ENCODE measurements around the gene MPRIP.

The MPRIP gene

DNA sequence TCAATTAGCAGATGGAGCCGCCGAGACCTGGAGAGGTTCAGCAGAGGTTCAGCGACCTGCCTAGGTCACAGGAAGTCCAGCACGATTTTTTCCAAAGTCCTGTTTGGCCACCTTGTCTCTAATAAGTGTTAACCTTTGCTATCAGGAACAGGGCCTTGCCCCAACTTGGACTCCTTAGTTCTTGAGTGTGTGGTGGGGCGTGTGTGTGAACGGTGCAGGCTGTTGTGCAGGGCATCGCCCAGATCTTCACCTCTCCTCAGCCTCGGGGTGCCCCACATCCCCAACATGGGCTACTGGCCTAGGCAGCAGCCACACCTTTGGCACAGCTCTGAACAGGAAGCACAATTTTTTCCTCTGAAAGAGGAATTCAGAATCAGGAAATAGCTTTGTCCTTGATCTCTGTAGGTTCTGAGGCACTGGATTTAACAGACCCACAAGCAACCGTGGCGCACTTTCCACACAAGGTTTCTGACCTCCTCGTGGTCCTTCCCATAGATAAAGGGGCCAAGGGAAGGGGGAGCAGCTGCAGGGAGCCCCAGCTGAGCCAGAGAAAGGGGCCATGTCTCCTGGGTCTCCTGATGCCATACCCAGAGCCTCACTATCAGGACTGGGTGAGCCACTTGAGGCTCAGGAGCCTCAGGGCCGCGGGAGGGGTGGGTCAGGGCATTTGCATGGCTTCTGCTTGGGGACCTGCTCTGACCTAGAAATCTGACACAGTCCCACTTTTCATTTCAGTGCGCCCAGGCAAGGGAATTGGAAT is 10.4 kb downstream of the MPRIP start:
- DNase-seq = no peak

DNA sequence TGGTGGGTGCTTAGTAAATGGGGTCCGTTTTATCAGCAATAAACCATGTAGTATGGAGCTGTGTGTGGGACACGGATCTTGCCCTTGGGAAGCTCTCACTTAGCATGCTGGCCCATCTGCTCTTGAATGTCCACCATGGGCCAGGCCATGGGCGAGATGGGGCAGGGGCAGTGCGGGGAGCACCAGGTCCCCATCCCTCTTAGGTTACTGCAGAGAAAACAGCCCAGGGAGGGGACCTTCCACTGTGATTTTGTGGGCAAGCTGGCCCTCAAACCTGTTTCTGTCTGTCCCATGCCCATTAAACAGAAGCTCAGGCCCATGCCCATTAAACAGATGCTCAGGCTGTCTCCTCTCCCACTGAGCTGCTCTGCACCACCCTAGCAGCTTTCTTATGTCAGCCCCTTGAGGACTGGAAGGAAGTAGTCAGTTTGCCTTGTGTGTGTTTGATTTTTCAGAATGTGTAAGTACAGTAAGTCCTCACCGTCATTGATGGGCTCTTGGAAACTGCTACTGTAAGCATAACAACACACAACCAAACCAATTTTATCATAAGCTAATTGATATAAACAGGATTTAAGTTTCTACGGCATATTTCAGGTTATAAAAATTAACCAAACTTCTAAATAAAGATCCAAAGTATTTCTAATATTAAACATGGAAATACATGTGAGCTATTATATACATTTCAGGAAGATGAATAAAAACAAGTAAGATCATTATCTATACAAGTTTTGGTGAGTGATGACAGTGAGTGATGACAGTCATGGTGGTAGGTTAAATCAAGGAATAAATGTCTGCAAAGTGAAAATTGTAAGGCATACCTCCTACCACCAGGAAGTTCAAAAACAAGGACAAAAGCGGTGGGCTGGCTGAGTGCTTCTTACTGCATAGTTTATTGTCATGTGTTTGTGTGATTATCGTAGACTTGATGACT is 11.5 kb downstream of the MPRIP start:
- DNase-seq = no peak

DNA sequence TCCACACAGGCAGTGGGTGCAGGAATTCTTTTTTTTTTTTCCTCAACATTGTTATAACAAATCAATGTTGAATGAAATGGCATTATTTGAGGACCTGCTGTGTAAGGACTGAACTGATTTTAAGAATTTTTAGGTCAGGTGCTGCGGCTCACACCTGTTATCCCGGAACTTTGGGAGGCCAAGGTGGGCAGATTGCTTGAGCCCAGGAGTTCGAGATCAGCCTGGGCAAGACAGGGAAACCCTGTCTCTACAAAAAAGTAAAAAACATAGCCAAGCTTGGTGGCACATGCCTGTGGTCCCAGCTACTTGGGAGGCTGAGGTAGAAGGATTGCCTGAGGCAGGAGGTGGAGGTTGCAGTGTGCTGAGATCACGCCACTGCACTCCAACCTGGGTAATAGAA is 12.4 kb downstream of the MPRIP start:
- DNase-seq = no peak

DNA sequence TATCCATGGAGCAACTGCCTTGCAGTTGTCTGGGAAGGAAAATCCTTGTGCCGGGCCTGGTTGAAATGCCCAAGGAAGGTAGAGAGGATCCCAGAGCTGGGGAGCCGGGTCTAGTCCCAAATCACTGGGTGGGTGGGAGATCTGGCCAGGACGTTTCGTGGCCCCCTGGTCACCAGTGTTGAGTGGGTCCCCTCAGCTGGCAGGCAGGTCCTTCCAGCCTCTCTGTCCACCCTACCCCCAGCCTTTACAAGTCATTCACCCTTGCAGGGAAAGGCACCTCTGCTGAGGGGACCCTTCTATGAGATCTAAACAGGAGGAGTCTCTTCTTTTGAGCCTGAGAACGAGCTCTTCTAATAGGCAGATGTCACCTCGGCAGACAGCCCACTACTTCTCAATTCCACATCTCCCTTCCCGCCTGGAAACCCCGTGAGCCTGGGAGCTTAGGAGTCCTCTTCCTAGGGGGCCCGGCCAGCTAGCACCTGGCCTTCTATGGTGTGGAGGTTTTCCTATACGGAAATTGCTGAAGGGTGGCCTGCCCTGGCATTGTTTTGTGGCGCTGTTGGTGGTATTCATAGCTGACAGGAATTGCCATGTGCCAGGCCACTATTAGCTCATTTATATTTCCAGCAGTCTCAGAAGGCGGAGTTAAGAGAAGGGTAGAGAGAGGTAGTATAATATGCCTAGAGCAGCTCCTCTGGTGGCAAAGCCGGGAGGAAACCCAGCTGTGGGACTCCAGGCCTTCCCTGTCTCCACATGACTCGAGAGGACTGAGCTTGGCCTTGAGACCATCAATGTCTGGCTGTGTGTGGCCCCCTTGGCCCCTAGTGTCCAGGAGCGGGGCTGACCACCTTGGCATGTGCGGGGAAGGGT is 13.3 kb downstream of the MPRIP start:
- DNase-seq = no peak

DNA sequence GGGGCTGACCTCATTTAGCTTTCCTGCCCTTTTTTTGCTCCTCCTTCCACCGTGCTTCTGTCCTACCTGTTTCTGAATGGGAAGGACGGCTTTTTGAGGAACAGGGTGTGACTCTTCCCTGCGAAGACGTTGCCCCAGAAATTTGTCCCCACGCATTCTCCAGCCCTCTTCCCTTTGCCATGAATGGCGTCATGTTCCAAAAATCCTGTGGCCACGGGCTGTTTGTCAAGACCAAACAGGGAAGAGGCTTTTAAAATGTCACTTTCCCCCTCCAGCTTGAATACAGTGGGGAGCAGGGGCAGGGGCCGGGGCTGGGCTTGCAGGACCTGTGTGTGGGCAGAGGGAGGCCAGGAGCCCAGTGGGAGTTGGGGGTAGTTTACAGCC is 13.9 kb downstream of the MPRIP start:
- DNase-seq = no peak

DNA sequence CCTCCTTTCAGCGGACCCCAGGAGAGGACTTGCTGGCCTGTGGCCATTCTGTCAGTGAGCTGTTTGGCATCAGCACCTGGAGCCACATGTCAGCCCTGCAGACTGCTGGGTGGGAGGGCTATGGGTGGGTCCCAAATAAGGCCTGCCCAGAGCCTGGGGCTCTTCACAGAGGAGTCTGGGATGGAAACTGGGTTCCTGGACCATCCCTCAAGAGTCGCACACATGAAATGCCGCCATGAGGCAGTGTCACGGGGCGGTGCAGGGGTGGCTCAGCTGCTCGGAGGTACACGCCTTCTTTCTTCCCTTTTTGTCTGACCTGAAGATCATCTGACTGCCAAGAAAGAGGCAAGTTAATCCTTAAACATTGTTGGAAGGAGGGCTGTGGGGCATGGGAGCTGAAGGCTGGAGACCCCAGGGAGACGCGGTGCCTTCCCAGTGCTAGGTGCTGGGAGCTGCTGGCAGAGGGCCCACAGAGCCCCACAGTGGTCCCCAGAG is 14.8 kb downstream of the MPRIP start:
- no peak for DNase-seq

DNA sequence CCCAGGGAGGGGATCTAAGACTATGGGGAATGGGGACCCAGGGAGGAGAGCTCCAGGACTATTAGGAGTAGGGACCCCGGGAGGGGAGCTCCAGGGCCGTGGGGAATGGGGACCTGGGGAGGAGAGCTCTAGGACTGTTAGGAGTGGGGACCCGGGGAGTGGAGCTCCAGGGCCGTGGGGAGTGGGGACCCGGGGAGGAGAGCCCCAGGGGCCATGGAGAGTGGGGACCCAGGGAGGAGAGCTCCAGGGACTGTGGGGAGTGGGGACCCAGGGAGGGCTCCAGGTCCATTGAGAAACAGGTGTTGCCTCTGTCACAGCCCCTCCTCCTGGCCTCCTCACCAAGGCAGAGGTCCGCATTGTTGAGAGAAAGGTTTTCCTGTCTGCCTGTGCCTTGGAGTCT is 16.0 kb downstream of the MPRIP start:
- no peak for DNase-seq

DNA sequence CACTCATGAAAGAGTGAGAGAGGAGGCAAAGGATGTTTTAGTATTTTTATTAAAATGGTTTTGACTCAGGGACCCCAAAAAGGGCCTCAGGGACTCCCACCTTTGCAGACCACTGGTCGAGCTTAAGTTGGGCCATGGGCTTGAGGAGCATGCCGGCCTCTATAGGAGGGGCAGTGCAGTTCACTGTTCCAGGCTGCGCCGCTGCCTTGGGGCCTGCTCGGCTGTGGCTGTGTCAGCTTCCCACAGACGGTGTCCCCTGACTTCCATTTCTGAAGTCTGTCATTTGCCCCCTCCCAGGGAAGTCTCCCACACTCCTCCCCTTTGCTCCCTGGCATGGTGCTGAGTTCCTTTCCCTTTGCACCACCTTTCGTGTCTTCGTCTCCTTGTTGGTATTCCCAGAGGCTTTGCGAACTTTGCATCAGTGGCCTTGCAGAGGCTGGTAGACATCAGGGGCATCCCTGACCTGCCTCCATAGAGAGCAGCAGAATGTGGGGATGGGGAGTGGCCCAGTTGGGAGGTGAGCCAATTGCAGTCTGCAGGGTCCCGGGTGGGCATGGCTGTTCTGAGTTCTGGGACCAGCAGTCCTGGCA is 17.1 kb downstream of the MPRIP start:
- no peak for DNase-seq

DNA sequence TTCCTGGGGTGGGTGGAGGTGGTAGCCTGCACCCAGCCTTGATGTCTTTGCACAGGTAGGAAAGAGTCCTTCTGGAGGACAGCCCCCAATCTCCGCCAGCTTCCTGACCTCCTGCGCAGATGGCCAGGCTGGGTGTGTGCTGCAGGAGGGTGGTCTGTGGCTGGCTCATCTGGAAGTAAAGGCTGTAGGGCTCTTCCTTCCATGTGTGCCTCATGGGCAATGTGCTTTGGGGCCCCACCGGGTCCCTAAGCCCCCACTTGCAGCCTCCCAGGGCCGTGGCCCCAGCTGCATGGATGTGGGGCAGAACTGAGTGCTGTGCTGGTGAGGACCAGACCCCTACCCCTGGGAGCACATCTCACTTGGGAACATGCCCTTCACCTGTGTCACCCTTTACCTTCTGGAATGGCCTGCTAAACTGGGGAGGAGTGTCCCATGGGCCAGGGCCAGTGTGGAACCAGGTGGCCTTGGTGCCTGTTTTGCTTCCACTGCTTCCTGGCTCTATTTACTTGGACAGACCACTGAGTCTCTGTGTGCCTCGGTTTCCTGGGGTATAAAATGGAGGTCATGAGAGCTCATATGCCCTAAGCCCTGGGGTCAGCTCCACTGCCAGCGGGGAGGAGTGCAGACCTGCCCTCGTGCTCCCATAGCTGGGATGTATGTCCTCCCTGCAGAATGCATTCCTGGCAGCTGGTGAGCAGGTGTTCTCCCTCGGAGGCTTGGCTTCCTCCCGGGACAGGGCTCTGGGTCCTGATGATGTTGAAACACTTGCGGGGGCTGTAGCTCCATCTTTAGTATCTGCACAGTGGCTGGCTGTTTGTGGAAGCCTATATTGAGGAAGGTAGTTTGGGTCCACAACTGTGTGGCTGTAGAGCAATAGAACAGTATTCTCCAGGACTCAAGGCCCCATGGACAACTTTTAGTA is 18.0 kb downstream of the MPRIP start:
- DNase-seq = no peak

DNA sequence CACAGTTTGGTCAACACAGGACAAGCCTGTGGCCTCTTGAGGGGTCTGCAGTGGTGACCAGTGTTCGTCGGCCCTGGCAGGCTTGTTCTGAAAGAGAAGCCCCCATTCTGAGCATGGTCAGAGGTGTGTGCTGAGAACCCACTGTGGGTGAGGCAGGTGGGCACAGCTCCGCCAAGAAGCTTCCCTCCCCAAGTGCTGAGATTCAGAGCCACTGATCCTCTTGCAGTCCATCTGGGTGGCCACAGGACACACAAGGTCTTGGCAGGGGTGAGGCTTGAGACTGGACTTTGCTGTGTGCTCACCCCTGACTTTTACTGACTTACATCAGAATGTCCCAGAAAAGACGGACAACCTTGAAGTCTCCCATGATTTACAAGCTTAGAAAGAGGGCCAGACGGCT is 18.7 kb downstream of the MPRIP start:
- no peak for DNase-seq

DNA sequence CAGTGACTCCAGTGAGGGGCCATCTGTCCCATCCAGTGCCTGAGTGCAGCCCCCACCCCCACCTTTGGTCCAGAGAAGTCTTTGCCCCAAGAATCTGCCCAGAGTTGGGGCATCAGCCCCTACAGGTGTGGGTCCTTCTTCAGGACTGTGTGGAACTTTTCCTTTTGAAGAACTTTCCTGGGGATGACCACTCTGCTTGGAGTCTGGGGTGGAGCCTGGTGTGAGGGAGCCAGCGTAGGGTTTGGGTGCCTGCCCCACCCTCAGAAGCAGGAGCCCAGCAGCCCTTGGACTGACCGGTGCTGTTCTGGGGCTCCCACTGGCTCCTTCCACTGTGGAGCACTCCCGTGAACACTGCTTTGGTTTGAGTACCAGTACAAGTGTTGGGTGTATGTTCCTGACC is 19.3 kb downstream of the MPRIP start:
- DNase-seq = no peak

DNA sequence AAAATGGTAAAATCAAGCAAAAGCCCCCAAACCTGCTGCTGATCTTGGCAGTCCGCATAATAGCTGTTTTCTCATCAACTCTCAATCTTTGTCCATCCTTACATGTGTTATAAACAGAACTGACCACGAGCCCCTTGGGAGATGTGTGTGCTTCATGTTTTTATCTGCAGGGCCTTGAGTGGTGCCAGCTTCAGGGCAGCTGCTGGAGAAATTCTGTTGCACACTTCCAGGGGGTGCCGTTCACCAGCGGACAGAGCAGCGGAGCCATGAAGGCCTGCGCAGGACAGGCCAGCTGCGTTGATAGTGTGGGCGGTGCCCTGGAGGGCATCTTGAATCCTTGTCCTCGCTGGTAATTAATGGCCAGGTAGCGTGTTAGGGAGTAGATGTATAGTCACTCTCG is 20.1 kb downstream of the MPRIP start:
- no peak for DNase-seq

DNA sequence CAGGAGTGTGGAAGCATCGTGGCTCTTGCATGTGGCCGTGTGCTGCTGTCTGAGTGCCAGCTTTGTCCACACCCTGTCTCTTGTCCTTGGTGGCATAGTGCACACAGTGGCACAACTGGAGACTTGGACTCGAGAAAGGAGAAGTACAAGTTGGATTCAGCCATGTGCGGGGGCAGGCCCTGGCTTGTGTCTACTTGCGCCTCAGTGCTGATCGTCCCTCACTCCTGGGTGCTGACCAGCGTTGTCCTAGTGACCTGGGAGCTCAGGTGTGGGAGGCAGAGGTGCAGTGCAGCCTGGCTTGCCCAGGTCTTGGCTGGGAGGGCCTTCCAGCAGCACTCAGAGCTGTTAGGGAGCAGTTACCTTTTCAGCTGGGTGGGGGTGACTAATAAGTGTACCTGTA is 20.6 kb downstream of the MPRIP start:
- no peak for DNase-seq

DNA sequence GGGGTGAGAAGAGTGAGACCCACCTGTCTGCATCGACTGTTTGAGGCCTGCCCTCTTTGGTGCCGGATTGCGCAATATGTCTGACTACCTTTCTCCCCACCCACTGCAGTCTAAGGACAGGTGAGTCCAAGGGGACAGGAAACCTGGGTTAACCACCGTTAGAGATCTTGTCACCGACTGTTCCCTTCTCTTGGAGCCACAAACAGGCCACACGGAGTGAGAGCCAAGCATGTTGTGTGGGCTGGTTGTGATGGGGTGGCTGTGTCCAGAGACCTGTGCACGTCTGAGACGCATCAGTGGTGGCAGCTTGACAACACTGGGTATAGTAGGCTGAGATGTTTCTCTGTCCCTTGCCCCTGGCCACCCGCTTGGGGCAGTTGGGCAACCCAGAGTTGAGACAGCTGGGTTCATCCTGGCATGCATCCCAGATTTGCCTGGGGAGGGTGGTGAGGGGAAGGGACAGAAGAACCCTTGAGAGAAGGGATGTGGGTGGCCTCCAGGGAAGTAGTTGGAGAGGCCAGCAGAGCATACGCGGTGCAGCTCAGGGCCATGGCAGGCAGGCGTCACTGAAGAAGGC is 21.4 kb downstream of the MPRIP start:
- no peak for DNase-seq

DNA sequence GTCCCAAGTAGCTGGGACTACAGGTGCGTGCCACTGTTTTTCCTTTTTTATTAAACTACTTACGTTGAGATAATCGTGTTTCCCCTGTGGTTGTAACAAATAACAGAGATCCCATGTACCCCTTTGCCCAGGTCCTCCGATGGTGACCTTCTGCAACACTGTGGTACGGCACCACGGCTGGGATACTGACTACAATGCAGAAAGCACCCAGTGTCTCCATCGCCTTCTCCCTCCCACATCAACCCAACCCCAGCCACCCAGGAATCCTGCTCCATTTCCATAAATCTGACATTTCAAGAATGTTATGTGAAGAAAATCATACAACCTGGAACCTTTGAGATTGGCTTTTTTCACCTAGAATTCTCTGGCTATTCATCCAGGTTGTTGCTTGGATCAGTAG is 22.1 kb downstream of the MPRIP start:
- DNase-seq = no peak

DNA sequence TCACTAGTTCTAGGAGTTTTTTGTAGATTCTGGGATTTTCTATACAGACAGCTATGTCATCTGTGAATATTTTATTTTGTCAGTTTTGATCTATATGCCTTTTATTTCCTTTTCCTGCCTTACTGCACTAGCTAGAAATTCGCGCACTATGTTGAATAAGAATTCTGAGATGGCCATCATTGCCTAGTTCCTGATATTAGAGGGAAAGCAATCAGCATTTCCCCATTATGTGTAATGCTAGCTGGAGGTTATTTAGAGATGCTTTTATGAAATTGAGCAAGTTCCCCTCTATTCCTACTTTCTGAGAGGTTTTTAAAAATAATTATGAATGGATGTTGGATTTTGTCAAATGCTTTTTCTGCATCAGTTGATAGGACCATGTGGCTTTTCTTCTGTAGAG is 23.8 kb downstream of the MPRIP start:
- DNase-seq = no peak

DNA sequence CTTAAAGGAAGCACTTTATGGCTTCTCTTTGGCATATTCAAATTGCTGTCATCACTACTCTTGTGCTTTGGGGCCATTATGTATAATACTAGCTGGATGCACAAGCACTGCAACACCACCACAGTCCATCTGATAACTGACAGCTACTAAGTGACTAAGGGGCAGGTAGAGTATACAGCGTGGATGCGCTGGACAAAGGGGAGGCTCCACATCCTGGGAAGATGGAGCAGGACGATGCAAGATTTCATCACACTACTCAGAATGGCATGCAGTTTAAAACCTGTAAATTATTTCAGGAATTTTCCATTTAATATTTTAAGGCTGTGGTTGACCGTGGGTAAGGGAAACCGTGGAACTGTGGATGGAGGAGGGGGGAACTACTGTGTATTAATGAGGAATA is 25.0 kb downstream of the MPRIP start:
- no peak for DNase-seq

DNA sequence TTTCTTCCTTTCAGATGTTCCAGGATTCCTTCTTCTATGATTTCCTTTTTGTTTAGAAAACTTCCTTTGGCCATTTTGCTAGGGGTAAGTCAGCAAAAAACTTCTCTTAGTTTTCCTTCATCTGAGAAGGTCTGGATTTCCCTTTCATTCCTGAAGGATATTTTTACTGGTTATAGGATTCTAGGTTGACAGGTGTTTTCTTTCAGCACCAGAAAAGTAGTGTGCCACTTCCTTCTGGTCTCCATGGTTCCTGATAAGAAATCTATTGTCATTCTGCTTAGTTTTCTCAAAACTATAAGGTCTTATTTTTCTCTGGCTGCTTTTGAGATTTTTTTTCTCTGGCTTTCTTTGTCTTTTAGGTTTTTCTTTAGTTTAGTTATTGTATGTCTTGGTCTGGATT is 27.6 kb downstream of the MPRIP start:
- DNase-seq = no peak

DNA sequence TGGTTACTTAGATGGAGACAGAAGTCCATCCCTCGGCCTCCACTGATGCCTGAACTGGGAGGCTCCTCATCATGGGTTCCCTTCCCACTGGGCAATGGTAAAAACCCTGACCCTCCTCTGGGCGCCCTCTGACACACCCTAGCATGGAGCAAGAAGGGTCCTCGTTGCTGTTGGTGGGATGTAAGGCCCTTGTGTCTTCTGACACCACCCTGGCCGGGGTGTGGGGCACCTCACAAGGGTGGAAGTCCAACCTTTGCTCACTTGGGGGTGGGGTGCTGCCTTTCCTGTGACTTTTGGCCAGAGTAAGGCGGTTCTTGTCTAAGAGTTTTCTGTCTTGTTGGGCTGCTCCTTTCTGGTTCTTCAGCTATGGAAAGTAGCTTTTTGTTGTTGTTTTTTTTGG is 28.7 kb downstream of the MPRIP start:
- no peak for DNase-seq

DNA sequence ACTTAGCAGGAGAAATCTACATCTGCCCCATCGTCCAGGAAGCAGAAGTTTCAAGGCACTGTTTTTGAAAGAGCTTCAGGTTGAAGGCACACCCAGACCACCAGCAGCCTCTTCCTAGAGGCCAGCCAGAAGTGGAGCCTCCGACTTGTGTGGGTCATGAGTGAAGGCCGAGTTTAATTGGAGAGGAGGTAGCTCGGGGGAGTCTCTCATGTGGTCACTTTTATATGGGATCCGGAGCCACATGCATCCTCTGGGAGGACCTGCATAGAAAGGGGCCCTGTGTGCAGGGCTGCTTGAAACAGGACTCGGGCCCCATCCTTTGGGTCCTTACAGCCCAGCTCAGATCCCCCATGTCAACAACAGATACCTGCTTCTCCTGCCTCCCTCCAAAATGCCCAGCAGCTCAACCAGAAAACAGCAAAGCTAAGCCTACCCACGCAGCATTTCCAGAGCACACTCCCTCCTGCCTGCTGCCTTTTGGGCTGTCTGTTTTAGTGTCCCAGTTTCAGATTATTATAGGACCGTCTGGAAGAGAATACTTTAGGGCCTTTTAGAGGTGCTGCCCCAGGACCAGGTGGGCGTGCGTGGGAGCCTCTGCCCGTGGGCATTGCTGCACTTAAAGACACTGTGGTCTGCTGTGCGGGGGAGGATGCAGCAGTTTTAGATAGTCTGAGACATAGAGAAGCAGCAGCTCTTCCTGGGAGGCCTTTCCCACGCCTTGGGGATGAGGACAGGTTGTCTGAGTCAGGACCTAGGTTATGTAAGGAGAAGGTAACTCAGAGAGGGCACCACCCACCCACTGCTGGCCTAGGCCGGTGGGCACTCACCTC is 29.5 kb downstream of the MPRIP start:
- no peak for DNase-seq

Data from NCI-H2107 (cell line).